ENCODE measurements around the gene FGD3. TPM values are rescaled to one million over a fixed set of nuclear protein-coding genes. Genes with fewer than 3 reads are reported as not detected.

FGD3 gene
- total RNA-seq, 1 donor from 2014 or later, result 2.1 TPM

GRCh38 chr9:93031629-93032430 lies 84.5 kb downstream of the FGD3 start:
- no peak for ATAC-seq

DNA sequence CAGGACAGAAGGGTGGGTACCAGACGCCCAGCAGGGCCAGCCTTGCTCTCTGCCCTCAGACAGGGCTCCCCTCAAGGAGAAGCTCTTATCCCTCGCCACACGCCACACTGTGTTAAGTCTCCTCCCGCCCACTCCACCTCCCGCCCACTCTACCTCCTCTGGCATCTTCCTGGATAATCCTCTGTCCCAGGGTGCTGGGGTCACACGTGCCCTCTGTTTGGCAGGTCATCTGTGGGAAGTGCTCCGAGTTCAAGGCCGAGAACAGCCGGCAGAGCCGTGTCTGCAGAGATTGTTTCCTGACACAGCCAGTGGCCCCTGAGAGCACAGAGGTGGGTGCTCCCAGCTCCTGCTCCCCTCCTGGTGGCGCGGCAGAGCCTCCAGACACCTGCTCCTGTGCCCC lies 85.2 kb downstream of the FGD3 start:
- no peak for ATAC-seq

DNA sequence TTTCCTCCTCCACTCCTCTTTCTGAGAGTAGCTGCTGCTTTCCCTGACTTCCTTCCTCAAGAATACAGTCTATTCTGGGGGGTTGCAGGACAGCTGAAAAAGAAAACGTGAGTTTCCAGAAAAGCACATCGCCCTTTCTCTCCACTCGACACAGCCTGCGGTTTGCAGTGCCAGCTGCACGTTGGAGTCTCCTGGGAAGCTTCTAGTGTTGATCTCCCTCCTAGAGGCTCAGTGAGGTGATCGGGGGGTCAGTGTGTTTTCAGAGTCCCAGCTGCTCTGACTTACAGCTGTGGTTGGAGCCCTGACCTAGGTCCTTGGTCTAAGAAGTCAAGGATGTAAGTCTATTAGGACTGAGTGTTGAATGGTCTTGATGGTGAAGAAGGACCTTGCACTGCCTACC lies 86.2 kb downstream of the FGD3 start:
- ATAC-seq, result no peak

- ATAC-seq, result no peak
Observed at GRCh38 chr9:93035106-93035660, 87.9 kb downstream of the FGD3 start.

DNA sequence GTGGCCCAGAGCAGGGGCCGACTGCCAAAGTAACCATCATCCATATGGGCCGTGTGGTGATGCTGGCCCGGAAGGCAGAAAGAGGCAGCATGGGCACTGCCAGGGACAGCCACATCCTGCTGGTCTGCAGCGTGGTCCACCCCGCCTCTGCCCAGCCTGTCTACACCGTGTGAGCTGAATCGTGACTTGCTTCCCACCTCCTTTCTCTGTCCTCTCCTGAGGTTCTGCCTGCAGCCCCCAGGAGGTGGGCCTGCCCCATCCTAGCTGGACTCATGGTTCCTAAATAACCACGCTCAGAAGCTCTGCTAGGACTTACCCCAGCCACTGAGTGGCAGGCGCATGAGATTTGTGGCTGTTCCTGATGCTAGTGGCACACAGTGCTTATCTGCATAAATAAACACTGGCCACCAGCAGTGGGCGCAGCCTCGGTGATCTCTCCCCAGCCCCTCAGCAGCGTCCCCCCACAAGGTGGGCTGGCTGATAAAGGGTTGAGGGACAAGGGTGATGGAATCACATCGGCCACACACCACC lies 88.6 kb downstream of the FGD3 start:
- ATAC-seq, result no peak

- ATAC-seq, result no peak
Observed at GRCh38 chr9:93036887-93037475, 89.7 kb downstream of the FGD3 start.

GRCh38 chr9:93037476-93037971 lies 90.2 kb downstream of the FGD3 start:
- ATAC-seq, result peak; percentile 3

DNA sequence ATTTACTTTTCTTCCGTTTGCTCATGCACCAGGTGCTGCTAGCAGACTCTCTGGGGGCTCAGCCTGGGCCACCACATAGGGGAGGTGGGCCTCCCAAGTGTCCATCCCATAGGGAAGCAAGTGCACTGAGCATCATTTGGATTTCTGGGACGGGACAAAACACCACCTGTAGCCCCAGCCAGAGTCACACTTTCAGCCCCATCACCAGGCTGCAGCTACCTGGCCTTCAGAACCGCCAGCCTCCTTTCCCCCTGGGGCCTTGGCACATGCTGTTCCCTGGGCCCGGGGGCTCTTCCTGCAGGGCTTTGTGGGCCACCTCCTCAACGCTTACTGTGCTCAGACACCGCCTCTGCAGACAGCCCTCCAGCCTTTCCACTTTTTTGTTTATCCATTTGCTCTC lies 91.6 kb downstream of the FGD3 start:
- ATAC-seq, result no peak

- no peak for ATAC-seq
Observed at GRCh38 chr9:93039456-93039855, 92.1 kb downstream of the FGD3 start.

- ATAC-seq, result no peak
Observed at GRCh38 chr9:93039976-93040375, 92.7 kb downstream of the FGD3 start.

GRCh38 chr9:93040409-93040808 lies 93.1 kb downstream of the FGD3 start:
- no peak for ATAC-seq

GRCh38 chr9:93041108-93041802 lies 93.9 kb downstream of the FGD3 start:
- no peak for ATAC-seq

DNA sequence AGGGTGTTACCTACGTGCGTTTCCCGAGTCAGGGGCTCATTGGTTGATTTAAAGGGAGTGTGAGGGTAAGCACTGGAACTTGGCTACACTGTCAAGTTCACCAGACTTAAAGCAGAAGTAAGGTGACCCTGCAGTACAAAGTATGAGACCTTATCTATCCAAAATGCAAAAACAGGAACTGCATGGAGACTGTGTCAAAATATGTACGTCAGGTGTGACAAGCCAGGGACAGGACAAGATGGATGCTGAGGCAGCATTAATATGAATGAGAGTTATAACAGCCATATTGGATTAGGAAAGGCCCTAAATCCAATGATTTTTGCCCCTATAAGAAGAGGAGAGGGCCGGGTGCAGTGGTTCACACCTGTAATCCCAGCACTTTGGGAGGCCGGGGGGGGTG lies 95.8 kb downstream of the FGD3 start:
- ATAC-seq, result no peak

GRCh38 chr9:93045521-93045920 lies 98.2 kb downstream of the FGD3 start:
- no peak for ATAC-seq

DNA sequence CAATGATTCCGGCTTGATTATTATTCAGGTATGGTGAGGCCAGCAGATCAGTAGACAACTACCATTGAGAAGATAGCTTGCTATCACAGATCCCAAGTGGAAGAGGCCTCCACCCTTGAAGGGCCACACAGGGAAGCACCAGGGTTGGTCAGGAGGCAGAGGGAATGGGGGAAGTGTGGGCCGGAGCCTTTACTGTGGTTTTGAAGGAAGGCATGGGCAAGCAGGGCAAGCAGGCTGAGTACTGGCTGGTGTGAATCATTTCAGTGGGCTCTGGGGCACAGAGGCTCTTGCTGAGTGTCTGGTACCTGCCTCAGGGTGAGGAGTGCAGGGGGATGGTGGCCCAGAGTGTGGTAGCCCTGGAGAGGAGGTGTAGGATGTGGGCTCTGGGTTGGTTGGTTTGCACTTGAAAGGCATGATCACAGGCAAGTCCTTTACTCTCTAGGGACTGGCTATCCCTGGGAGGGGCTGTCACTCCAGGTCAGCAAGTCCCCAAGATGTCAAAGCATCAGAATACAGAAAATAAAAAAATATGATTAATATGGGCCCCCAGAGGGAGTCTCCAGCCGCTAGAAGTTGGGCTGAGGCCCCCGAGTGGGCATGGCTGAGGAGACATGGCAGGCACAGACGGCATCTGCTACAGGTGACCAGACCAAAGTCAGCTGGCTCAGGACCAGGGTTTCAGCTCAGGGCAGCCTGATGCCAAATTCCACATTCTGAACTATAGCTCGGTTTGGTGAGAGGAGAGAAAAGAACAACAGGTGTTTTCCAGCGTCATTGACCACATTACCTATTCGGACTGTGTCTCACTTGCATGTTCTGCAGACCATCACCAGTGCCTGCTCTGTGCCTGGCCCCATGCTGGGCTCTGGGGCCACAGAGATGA lies 101.5 kb downstream of the FGD3 start:
- no peak for ATAC-seq

DNA sequence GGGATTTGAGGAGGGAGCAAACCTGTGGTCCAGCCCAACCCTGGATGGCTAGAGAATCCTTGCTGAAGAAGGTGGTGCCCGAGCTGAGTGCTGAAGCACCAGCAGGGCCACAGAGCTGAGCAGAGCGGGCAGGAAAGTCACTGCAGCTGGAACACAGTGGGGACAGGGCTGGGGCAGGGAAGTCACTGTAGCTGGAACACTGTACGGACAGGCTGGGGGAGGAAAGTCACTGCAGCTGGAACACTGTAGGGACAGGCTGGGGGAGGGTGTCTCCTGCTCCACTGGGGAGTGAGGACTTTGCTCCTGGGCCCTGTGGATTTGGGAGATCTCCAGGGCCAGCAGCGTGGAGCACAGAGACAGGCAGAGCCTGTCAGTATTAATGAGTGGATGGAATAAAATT lies 102.2 kb downstream of the FGD3 start:
- ATAC-seq, result peak; percentile 8

DNA sequence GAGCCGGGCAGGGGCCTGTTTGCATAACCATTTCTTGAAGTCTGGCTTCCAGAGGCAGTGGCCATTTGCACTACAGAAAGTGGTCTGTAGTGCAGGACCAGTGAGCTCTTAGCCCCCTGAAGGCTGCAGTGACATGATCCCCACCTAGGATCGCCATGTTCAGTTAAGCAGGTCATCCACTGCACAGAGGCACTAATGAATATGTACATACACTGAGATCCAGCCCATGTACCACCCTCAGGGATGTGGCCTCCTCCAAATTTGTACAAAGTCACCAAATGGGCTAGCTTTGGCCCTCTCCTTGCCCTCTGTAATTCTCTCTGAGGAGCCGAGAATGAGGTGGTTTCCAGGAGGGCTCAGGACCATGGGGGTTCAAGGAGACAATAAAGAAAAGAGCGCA lies 102.9 kb downstream of the FGD3 start:
- no peak for ATAC-seq

DNA sequence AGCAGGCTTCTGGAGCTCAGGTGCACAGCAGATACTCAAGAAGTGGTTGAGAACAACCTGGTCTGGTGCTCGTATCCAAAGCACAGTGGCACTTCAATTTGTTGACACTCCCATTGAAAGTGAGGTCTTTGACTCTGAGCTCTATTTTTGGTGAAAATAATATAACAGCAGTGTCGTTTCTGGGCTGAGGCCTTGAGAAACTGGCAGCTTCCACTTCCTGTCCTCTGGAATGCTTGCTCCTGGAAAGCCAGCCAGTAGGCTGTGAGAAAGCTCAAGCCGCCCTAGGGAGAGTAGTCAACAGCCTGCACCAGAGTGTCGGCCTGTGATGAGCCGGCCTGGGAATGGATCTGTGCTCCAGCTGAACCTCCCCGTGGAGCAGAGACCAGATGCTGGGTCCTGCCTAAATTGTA lies 104.4 kb downstream of the FGD3 start:
- ATAC-seq, result no peak

GRCh38 chr9:93052791-93053540 lies 105.6 kb downstream of the FGD3 start:
- ATAC-seq, result no peak

DNA sequence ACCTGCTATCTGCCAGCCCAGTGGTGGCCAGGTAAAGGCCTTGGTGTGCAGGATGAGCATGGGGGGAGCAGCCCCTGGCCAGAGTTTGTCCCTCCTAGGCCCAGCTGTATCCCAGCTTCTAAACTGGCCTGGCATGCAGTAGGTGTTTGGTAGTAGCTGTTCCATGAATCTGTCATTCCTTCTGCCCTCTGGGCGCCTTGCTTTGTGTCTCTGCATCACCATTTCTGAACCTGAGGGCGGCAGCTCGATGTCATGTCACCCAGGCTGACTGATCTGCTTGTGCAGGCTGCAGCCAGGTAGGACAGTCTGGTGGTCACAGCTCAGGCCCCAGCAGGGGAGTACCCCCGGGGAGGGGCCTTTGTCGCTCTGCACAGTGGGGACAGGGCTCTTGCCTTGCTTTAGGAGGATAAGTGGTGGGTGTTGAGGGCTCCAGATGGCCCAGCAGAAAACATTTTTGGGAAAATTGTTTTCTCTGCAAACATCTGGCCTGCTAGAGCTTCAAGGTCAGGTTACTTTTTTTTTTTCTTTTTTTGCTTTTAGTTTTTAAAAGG lies 106.5 kb downstream of the FGD3 start:
- no peak for ATAC-seq

Measured in esophagus mucosa (tissue), 1 donor.